Peyer's patch (tissue), 4 donors: ENCODE measurements around the gene TBRG1. TPM values are rescaled to one million over a fixed set of nuclear protein-coding genes. Genes with fewer than 3 reads are reported as not detected.
A peak's percentile ranks its signal among the peaks of the same experiment; 100 is the strongest.

ENCODE experiments used
- DNase-seq, 3 donors: peaks; one replicate each; pipeline ENCODE4 v3.0.0-alpha.2; 2017 to 2019
- H3K27ac ChIP-seq, 4 donors: fragments of 200-600 bp; sonication (generic); one replicate each; pipeline ENCODE4 v1.5.1; 2016 to 2019
- H3K27me3 ChIP-seq, 2 donors: fragments of 200-600 bp; sonication (generic); one replicate each; pipeline ENCODE4 v1.5.1; 2019
- H3K36me3 ChIP-seq, 3 donors: fragments of 200-600 bp; sonication (generic); one replicate each; pipeline ENCODE4 v1.5.1; 2016 to 2019
- H3K4me1 ChIP-seq, 4 donors: fragments of 200-600 bp; sonication (generic); one replicate each; pipeline ENCODE4 v1.5.1; 2016 to 2019
- H3K4me3 ChIP-seq, 4 donors: fragments of 200-600 bp; sonication (generic); 1 replicate in 3 of 4; 2 replicates in 1 of 4; pipeline ENCODE4 v1.5.1; 2016 to 2019; ENCODE audit warnings: mild to moderate bottlenecking in 1 of 4
- H3K9me3 ChIP-seq, 4 donors: fragments of 200-600 bp; sonication (generic); one replicate each; pipeline ENCODE4 v1.5.1; 2016 to 2019; ENCODE audit warnings: mild to moderate bottlenecking in 1 of 4
- CTCF ChIP-seq, 6 experiments: fragments of 450-650 bp in 4 of 6; fragments of 200-600 bp in 2 of 6; sonication (generic) in 1 of 6; IDR thresholded peaks; one replicate each; pipeline ENCODE4 v1.5.1; 2017 to 2019; ENCODE audit warnings: antibody characterized with exemption in 6 of 6, mild to moderate bottlenecking in 3 of 6, moderate library complexity in 1 of 6
- POLR2A ChIP-seq, 2 donors: fragments of 450-650 bp; IDR thresholded peaks; one replicate each; pipeline ENCODE4 v1.5.1; 2017; ENCODE audit warnings: antibody characterized with exemption in 2 of 2, mild to moderate bottlenecking in 2 of 2, moderate library complexity in 2 of 2
- total RNA-seq, 4 donors: library from RNA; depleted of rRNA; stranded (reverse); fragments of >200 nt; gene quantifications; one replicate each; pipeline ENCODE4 v1.1.0, GENCODE V29; 2016

The TBRG1 gene
- total RNA-seq, 4 donors from 2014 or later: 35.9 to 79.2 (median 55.7) TPM

DNA sequence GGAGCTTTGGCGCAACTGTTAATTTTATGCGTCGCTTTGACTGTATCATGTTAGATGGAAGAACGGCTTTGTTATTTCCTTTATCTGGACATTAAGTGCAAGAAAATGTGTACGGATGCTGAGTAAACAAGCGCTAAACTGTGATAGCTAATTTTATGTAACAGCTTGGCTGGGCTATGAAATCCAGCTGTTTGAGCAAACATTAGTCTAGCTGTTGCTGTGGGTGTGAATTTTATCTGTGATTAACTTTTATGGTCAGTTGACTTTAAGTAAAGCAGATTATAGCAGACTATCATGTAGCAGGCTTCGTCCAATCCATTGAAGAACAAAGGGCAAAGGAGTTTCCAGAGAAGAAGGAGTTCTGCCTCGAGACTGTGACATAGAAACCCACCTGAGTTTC lies 38.9 kb upstream of the TBRG1 start:
- no peak for DNase-seq
- H3K27me3 ChIP-seq: no peaks in the 10 kb centered on the region
- no peaks in the 10 kb centered on the region for H3K4me1 ChIP-seq
- TF ChIP-seq CTCF (IDR thresholded peaks at IDR 0.05) (no peak), POLR2A (IDR thresholded peaks at IDR 0.05) (no peak)
- no peak overlapping the region for H3K27ac ChIP-seq
- no peaks in the 10 kb centered on the region for H3K9me3 ChIP-seq
- H3K4me3 ChIP-seq: no peak overlapping the region
- H3K36me3 ChIP-seq: no peaks in the 10 kb centered on the region

DNA sequence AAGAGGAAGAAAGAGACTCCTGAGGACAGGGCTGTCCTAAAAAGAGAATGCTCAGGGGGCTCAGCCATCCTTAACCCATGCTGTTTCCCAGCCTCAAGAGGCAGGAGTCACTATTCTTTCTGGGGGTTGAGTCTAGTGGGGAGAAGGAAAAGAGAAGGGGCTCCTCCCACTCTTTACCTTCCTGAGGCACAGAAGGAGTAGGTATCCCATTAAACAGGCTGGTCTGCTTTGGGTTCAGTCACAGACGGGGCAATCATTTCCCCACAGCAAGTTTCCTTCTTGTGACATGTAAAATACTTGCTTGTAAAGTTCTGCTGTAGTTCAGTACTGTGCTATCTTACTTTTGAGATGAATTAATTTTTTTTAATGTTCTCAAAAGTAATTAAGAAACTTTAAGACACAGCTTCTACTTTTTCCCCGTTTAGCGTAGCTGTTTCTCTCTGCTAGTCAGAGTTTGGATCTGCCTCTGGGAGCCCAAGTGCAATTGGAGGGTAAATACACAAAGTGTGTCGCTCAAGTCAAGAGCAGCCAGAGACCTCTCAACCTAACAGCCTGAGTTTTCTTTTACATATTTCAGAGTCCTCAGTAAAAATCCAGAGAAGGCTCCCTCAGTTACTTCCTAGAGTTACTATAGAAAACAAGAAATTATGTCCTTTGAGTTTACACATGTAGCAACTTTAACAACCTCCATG lies 37.8 kb upstream of the TBRG1 start:
- Histone ChIP-seq H3K36me3 (no peaks in the 10 kb centered on the region), H3K4me3 (no peak overlapping the region), H3K4me1 (no peaks in the 10 kb centered on the region), H3K27ac (no peak overlapping the region), H3K9me3 (no peaks in the 10 kb centered on the region), H3K27me3 (no peaks in the 10 kb centered on the region)
- TF ChIP-seq CTCF (IDR thresholded peaks at IDR 0.05) (no peak), POLR2A (IDR thresholded peaks at IDR 0.05) (no peak)
- DNase-seq: no peak

DNA sequence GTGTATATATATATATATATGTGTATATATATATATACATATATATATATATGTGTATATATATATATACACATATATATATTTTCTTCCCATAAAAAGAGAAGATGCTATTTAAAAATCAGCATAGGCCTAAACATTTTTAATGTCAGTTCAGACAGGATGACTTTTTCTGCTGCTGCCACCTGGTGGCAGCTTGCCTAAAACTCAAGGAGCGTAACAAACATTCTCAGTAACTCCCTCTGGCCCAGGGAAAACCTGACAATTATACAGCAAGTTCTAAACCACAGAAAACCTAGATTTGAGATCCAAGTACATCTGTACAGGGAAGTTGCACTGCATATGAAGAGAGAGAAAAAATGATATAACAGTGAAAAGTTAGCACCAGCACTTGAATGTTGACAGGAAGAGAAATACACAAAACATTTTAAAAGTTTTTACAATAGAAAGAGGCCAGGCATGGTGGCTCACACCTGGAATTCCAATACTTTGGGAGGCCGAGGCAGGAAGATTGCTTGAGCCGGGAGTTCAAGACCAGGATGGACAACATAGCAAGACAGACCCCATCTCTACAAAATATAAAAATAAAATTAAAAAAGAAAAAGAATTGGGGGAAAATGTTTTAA lies 36.3 kb upstream of the TBRG1 start:
- Histone ChIP-seq H3K9me3 (no peaks in the 10 kb centered on the region), H3K27me3 (no peaks in the 10 kb centered on the region), H3K4me1 (no peaks in the 10 kb centered on the region), H3K4me3 (no peak overlapping the region), H3K27ac (no peak overlapping the region), H3K36me3 (no peaks in the 10 kb centered on the region)
- TF ChIP-seq CTCF (IDR thresholded peaks at IDR 0.05) (peak in 5 of 6 experiments; percentile 14 to 67 (median 58)), POLR2A (IDR thresholded peaks at IDR 0.05) (no peak)
- peak in 2 of 3 donors; percentile 65 to 79 for DNase-seq

- Histone ChIP-seq H3K36me3 (no peaks in the 10 kb centered on the region), H3K27me3 (no peaks in the 10 kb centered on the region)
- TF ChIP-seq CTCF (IDR thresholded peaks at IDR 0.05): no peak
- TF ChIP-seq POLR2A (IDR thresholded peaks at IDR 0.05): no peak
Observed at GRCh38 chr11:124591430-124591829, 31.2 kb upstream of the TBRG1 start.

GRCh38 chr11:124592627-124593026 lies 30.0 kb upstream of the TBRG1 start:
- no peak for TF ChIP-seq POLR2A (IDR thresholded peaks at IDR 0.05)
- DNase-seq: no peak
- no peak overlapping the region for H3K27ac ChIP-seq
- H3K27me3 ChIP-seq: no peaks in the 10 kb centered on the region
- H3K36me3 ChIP-seq: no peaks in the 10 kb centered on the region
- no peaks in the 10 kb centered on the region for H3K9me3 ChIP-seq
- no peak overlapping the region for H3K4me3 ChIP-seq
- H3K4me1 ChIP-seq: no peaks in the 10 kb centered on the region

More at GRCh38 chr11:124591430-124591829, 31.2 kb upstream of the TBRG1 start:
- Histone ChIP-seq H3K4me1 (no peaks in the 10 kb centered on the region), H3K27ac (no peak overlapping the region), H3K4me3 (no peak overlapping the region), H3K9me3 (no peaks in the 10 kb centered on the region)
- no peak for DNase-seq

DNA sequence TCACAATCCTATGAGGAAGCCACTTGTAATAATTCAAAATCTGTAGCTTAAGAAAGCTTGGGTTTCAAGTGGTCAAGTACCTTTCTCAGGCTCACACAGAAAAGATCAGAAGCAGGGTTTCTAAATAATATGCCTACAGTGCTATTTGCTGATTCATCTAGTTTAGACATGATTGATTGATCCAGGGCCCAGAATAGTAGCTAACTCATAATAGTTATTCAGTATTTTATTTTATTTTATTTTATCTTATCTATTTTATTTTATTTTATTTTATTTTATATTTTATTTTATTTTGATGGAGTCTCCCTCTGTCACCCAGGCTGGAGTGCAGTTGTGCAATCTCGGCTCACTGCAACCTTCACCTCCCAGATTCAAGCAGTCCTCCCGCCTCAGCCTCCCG lies 27.4 kb upstream of the TBRG1 start:
- no peak for TF ChIP-seq POLR2A (IDR thresholded peaks at IDR 0.05)
- no peak for TF ChIP-seq CTCF (IDR thresholded peaks at IDR 0.05)
- no peaks in the 10 kb centered on the region for H3K27me3 ChIP-seq
- H3K9me3 ChIP-seq: no peaks in the 10 kb centered on the region
- H3K4me3 ChIP-seq: no peak overlapping the region
- DNase-seq: no peak
- H3K4me1 ChIP-seq: no peaks in the 10 kb centered on the region
- H3K36me3 ChIP-seq: no peaks in the 10 kb centered on the region
- H3K27ac ChIP-seq: no peak overlapping the region
